Esophagus mucosa (tissue), 1 donor: ENCODE results near the gene GPR82. TPM values are rescaled to one million over a fixed set of nuclear protein-coding genes. Genes with fewer than 3 reads are reported as not detected.
"Not testable (repeated sequence)": the region's sequence is repeated elsewhere in the genome, so short reads cannot be mapped to it uniquely, and the experiment has no call there.

ENCODE experiments used
- ATAC-seq: fragments of 200-7000 bp; cut with Tn5 transposase; one replicate; pipeline ENCODE4 v1.9.1; 2020
- total RNA-seq: library from RNA; stranded (reverse); gene quantifications from one replicate; pipeline ENCODE4 v1.2.4, GENCODE V29; 2023
- donor health status: DM: yes; HTN: yes; CAD: no.

Gene GPR82, protein sequence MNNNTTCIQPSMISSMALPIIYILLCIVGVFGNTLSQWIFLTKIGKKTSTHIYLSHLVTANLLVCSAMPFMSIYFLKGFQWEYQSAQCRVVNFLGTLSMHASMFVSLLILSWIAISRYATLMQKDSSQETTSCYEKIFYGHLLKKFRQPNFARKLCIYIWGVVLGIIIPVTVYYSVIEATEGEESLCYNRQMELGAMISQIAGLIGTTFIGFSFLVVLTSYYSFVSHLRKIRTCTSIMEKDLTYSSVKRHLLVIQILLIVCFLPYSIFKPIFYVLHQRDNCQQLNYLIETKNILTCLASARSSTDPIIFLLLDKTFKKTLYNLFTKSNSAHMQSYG
- total RNA-seq, result 0.12 TPM

DNA sequence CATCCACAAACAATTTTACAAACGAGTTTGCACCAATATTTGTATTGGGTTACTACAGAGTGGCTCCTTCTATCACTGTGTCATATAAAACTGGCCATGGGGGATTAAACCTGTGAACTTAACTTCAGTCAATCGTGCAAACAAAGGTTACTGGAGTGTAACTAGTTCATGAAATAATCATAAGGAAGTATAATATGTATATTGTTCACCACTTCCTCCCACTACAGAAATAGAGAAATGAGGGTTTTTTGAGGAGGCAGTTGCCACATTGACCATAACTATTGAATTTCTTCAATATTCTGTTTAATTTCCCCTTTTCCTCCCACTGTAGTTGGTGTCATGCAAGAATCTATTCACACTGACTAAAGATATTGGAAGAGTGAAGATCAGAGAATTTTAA lies at the start of gene GPR82:
GPR82 (plus strand) TSS at position 356 of the 400 bp plus-strand sequence. CDS start 2,846 bp downstream, outside the sequence.
- peak; percentile 47 for ATAC-seq

DNA sequence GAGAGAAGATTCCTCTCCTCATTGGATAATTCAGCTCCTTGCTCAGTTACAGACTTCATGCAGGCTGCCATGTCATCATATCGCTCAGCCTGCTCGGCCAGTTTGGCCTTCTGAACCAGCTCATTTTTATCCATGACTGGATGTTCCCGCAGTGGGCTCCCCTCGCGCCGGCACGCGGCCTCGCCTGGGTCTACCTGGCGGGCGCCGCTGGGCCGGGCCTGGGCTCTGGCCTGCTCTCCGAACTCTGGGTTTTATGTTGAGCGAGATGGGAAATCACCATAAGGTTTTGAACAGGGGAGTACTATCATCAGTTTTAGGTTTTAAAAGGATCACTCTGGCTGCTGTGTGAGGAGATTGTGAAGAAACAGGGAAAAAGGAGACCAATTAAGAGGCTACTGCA lies 47.6 kb upstream of the GPR82 start:
- not testable (repeated sequence) for ATAC-seq

DNA sequence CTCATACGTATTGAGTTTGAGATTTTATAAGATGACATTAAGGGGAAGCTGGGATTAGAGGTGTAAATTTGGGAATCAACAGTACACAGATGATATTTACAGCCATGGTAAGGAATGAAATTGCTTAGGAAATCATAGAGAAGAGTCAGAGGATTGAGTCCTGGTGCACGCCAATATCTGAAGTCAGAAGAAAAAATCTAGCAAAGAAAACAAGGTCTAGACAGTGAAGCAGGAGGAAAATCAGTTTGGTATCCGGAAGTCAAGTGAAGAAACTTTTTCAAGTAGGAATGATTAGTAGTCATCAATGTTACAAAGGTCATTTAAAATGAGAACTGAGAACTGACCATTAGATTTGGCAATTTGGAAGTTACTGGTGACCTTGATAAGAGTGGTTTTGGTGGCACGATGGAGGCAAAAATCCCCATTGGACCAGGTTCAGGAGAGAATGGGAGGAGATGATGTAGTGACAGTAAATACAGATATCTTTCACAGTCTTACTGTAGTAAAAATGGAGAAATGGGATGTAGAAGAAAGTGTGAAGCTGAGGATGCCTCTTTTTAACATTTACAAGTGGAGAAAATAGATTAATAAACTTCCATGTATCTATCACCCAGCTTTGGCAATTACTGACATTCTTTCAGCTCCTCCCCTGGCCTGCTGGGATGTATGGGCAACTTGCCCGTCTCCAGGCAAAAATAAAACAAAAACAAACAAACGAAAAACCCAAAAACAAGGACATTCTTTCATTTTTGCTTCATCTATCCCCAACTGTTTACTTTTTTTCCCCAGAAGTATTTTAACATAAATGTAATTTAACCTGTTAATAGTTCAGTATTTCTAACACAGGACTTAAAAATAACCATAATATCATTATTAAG lies 46.6 kb upstream of the GPR82 start:
- no peak for ATAC-seq

DNA sequence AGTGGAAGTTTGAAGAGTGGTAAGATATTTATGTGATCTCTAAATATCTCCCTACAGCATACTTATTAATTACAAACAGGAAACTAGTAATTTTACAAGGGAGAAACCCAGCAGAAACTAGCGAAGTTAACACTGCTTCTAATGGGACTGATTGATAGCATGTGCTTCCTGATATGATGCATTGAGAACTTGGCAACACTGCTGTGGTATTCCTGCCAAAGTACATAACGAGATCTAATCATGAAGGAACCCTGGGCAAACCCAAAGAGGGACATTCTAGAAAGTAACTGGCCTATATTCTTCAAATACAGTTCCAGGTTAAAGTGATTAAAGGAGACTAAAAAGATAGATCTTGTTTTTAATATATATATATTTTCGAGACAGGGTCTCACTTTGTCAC lies 39.8 kb upstream of the GPR82 start:
- ATAC-seq, result no peak

DNA sequence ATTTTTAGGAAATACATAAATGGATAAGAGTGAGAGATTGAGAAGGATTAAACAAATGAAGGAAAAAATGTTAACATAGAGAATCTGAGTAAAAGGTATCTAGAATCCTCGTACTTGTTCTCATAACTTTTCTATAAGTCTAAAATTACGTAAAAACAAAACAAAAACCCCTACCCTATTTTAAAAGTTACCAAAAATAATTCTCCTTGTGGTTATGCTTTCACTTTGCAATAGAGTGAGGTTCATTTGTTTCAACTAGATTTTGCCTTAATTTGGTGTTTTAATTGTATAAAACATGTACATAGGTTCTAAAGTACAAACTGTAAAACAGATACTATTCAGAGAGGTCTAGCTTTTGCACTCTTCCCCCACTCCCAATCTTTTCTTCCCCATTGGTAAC lies 39.0 kb upstream of the GPR82 start:
- no peak for ATAC-seq

DNA sequence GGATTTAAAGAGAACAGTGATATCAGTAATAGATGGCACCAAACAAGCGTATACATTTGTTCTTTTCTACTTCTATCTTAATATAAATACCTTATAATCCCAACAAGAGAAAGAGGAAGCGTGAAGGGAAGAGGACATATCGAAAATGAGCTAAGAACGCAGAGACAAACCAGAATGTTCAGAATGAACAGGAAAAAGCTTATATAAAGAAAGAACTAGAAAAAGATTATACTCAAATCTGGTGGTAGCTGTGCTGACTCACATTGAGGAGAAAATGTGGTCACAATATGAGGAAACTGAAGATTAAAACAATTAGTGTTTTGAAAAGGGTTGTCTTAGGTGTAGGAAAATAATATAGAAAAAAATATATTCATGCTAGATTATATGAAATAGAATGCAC lies 37.2 kb upstream of the GPR82 start:
- no peak for ATAC-seq

DNA sequence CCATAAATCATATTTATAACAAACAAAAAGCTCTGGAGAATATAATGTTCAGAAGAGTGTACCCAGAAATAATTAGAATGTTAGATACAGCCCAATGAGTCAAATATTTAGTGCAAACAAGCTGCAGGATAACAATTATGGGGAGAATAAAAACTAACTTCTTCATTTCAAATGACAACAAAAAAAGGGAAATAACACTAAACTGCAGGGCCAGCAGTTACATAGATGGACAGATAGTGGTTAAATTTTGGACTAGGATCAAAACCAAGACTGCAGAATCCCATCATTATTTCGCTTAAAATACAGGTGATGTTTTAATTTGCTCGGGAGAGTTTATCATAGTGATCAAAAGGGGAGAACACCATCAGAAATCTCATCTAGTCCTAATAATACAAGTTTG lies 35.8 kb upstream of the GPR82 start:
- ATAC-seq, result no peak

DNA sequence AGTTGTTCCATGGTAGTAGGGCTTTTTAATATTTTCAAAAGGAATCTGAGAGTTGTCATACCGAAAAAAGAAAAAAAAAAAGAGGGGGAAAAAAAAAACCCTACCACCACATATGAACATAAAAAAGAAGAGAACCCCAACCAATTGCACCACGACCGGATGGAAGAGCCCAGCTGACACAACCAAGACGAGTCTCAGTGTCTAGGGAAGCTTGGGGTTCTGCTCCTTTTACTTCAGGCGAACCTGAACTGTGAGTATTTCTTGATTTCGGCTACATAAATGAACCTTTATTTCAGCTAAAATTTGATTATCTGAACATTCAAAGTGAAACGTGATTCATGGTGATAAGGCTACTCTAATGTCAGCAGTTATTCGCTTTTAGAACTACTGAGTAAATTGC lies 35.1 kb upstream of the GPR82 start, which contains the start of gene GPR34:
GPR34 (plus strand) TSS at position 139 of the 400 bp plus-strand sequence. CDS start 6,661 bp downstream, outside the sequence.
- ATAC-seq, result no peak

DNA sequence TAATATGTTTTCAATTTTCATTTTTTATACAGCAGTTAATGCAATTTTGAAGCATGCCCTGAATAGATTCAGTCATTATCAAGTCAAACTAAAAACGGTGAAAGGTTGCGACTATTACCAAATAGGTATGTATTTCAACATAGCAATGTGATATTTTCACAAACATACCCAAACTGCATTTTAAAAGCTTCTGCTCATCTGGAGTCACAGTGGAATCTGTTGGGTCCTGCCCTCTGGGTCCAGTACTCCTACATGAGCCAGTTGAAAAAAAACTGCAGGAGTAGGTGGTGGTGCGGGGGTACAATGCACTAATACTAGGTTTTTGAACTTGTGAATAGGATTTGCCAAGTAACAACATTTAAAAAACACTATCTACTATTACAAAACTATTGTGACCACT lies 34.3 kb upstream of the GPR82 start:
- no peak for ATAC-seq

DNA sequence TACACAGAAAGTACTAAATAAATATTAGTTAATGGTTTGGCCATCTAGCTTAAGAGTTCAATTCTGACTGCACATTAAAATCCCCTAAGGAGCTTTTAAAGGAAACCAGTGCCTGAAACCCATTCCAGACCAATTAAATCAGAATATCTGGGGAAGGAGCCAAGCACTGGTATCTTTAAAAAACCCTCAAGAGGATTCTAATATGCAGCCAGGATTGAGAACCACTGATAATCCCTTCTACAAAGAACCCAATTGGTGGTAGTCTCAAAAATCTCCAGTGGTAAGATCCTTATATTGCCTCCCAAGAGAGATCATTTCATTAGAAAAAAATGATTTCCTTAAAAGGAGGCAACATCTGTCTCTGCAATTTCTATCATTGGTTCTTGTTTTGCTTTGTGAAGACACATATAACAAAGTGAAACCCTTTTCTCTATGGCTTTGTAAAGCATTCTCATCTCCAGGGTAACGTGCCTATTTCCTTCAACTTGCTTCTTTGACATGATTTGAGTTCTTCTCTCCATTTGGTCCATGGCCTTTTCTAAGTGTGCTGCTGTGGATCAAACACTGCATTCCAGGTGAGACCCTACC lies 31.7 kb upstream of the GPR82 start:
- no peak for ATAC-seq

DNA sequence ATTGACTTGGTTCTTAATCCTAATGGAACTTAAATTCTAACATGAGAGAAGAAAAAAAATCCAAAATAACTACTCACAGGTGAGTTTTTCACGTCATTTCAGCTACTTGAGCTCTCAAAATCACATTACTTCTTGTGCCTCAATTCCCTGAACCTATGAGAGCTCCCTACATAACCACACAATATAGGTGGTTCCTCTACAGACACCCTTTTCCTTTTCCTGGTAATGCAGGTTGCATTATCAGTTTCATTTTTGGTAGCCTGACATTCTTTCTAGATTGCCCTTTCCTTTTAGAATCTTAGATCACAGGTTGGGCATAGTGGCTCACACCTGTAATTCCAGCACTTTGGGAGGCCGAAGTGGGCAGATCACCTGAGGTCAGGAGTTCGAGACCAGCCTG lies 31.0 kb upstream of the GPR82 start:
- ATAC-seq, result no peak

DNA sequence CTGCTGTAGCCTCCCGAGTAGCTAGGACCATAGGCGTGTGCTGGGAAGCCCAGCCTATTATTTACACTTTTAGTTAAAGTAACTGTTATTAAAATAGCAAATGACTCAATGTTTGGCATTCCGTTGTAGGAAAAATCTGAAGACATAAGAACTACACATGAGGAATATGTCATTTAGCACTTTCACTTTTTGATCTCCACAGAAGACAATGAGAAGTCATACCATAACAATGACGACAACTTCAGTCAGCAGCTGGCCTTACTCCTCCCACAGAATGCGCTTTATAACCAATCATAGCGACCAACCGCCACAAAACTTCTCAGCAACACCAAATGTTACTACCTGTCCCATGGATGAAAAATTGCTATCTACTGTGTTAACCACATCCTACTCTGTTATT lies 28.6 kb upstream of the GPR82 start:
- ATAC-seq, result no peak

DNA sequence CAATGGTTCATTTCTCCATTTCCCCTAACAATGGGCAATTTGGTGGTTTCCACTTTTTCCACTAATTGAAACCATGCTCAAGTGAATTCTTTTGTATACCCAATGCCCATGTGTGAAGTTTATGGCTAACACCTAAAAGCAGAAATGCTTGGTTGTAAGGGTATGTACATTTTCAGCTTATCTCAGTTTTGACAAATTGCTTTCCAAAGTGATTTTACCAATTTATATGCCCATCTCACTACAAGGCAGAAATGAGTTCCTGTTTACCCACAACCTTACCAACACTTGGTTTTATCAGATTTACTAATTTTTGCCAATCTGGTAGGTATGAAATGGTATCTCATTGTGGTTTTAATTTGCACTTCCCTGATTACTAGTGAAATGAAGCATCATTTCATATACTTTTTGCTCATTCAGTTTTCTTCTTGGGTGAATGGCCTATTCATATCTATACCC lies 20.4 kb upstream of the GPR82 start:
- ATAC-seq, result no peak

DNA sequence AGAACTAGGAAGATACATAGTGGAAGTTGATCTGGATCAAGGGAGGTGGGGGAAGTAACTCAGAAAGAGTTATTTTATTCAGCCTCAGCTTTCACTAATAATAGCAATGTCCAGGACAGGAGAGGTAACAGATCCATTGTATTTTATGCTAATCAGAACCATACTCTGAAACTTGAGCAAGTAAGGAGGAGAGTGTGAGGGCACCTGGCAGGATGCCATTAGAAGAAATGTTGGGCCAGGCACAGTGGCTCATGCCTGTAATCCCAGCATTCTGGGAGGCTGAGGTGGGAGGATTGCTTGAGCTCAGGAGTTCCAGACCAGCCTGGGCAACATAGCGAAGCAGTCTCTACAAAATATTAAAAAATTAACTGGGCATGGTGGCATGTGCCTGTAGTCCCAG lies 18.9 kb upstream of the GPR82 start:
- ATAC-seq, result no peak

DNA sequence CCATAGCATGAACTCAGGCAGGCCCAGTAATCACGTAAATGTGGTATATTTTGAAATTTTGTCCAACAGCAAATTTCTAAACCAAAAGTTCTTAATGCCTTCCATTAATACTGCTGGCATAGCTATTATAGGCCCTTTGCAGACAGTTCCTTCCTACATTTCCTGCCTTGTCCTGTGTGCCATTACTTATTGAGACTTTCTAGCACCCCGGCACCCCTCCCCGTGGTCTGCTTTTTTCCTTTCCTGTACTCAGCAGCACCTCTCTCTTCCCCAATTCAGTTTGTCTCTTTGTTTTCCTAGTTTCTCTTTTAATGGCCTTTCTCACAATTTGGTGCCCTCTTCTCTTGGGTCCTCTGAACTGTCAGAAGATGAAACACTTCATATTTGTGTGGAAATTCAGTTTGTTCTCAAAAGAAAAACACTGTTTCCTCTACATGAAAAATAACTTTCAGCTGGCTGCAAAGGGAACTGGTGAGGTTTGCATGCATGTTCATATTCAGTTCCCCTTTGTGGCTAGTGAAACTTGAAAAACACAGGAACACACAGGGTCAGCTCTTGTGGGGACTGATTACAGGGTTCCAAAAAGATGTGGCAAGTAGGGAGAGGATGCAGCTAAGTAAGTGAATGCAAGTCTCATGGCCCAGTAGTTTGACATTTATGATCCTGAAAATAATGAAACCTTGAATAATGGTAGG lies 18.2 kb upstream of the GPR82 start:
- ATAC-seq, result no peak

DNA sequence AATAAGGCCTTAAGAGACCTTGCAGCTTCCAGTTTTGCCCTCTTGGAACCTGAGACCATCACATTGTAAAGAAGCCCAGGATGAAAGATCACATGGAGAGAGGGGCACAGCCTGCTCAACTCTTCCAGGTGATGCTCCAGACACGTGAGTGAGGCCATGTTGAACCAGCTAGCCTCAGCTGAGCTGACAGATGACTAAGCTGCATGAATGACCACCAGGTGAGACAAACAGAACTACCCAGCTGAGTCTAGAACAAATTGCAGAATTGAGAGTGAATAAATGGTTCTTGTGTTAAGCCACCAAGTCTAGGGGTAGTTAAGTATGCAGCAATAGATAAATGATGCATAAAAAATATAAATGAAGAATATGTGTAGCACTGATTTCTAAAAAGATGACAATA lies 16.8 kb upstream of the GPR82 start:
- no peak for ATAC-seq

DNA sequence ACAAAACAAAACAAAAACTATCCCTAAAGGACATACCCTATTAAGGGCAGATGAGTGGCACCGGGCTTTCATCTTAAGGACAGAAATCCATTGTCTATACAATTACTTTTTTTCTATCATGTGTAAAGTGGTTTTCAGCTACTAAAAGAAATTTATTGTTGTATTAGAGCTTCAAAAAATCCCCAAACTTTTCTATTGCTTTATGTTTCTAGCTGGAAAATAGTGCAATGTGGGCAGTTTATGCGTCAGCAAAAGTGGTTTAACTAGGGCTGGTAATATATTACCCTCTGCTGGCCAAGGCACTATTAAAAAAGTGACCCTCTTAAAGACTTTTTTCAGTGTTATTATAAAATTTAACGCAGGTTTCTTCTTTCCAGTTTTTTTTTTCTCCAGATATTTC lies 15.5 kb upstream of the GPR82 start:
- ATAC-seq, result no peak

DNA sequence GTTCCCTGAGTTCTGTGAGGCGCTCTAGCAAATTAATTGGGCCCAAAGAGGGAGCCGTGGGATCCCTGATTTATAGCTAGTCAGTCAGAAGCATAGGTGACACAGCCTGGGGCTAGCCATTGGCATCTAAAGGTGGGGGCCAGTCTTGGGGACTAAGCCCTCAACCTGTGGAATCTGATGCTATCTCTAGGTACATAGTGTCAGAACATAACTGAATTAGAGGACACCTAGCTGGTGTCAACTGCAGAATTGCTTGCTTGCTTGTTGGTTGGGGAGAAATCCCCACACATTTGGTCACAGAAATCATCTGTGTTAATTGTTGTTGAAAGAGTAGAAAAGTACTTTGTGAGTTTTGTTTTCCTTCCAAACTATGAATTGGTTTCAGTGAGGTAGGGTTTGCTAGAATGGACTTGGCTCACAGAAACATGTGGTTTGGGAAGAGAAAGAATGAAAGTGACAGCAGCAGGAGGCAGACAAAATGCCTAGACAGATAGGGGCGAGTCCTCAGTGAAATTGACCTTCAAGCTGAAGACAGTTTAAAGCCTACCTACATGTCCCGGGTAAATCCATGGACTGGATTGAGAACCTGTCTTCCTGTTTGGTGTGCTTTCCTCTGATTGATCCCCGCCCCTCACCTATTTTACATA lies 12.8 kb upstream of the GPR82 start:
- ATAC-seq, result no peak

DNA sequence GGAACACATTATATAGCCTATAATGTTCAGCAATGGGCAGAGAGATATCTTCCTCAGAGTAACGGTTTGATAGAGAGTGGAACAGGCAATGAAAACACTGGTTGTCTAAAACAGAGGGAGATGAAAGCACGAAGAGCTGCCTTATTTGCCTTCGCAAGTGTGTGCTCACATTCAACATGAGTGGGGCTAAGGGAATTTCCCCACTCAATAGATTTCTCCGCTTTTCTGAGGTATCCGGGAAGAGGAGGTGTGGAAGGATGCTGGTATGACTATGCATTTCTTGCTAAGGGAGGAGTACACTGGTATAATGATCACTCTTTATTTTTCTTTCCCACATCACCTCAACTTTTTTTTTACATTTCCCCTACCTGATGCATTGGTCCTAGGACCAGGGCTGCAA lies 7.8 kb upstream of the GPR82 start:
- ATAC-seq, result no peak

DNA sequence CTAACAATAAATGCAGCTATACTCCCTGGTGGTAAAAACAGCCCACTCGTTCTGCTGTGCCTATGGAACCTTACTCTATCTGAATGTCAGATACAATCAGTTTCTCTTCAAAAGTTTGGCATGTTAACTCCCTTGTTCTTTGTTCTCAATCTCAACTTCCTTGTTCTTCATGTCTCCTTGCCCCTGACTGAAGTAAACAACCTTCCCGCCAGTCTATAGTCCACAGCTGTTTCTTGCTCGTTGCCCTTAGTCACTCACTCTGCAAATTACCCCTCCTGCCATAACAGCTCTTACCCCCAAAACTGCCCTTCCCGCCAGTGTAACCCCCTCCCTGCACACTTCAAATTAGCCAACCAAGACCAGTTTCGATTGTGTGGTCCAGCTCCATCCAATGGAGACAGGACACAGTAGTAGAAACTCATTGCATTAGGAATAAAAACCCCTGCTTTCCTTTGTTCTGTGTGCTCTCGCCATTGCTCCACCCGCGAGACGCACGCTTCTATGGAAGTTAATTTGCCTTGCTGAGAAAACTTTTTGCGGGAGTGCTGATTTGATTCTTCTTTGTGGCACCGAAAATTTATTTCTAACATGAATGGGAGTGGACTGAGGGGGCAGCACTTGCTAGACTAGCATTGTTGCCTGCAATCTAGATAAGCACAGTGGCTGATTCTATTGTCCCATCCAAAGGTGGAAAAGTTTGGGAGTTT lies 7.1 kb upstream of the GPR82 start:
- ATAC-seq, result no peak

DNA sequence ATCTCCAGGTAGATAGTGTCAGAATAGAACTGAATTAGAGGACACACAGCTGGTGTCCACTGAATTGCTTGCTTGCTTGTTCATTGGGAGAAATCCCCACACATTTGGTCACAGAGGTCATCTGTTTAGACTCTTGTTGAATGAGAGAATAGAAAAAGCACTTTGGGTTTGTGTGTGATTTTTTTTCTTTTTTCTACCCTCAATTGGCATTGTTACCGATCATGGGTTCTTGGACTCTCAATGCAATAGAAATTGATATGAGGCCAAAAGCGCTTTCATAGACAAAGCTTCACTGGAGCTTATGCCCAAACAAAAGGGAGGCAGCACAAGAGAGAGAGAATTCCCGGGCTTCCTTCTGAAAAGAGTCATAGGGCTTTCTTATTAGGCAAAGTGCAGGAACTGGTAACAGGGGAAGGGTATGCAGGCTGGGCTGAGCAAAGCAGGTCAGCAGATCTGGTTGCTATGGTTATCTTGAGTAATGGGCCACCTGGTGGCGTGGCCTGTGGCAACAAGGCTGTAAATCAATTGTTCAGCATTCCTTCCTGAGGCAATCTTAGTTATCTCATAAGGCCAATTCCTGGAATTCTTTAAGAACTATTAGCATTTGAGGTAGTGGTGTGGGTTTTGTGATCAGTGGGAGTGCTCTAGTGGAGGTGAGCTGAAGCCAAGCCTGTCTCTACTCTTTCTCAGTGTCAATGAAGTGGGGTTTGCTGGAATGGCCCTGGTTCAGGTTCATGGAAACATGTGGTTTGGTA lies 5.3 kb upstream of the GPR82 start:
- ATAC-seq, result no peak
